ENCODE results near the gene BTBD2. TPM values are rescaled to one million over a fixed set of nuclear protein-coding genes. Genes with fewer than 3 reads are reported as not detected.

Gene BTBD2
- total RNA-seq, 1 donor from 2014 or later = 102 TPM

DNA sequence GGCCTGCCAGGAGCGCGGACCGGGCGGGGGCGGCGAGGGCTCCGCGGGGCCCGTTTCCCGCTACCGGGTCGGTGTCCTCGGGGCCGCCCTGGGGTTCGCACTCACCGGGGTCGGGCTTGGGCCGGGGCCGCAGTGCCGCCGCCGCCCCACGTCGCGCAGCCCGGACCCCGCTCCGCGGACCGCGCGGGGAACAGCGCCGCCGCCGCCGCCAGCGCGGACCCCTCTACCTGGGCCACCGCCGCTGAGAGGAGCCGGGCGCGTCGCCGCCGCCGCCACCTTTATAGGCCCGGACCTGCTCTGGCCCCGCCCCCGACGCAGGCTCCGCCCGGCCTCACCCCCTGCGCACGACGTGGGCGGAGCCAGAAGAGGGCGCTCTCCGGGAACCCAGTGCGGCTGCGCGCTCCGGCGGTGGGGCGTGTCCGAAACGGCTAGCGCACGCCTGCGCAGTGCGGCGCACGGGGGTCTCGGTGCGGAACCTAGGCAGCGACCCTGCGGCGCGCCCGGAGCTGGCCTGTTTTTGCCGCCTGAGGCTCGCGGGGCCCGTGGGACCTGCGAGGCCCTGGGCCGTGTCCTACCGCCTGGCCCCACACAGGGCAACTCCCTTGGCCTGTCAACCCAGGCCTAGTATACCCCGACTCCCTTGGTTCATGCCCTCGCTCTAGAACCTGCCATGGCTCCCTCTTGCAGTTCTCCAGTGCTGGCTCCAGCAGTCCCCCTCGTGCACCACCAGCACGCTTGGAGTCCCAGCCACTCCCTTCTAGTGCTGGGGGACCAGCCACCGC is 35.7 kb upstream of the BTBD2 start, which contains the start of gene MKNK2:
MKNK2 (minus strand) TSS at position 254 of the 782 bp plus-strand sequence. CDS start 393 bp downstream, outside the sequence.
- peak; percentile 94 for DNase-seq (ENCODE audit: low spot score)

GRCh38 chr19:2050349-2050990 is 35.0 kb upstream of the BTBD2 start:
- DNase-seq (ENCODE audit: low spot score) = peak; percentile 48

DNA sequence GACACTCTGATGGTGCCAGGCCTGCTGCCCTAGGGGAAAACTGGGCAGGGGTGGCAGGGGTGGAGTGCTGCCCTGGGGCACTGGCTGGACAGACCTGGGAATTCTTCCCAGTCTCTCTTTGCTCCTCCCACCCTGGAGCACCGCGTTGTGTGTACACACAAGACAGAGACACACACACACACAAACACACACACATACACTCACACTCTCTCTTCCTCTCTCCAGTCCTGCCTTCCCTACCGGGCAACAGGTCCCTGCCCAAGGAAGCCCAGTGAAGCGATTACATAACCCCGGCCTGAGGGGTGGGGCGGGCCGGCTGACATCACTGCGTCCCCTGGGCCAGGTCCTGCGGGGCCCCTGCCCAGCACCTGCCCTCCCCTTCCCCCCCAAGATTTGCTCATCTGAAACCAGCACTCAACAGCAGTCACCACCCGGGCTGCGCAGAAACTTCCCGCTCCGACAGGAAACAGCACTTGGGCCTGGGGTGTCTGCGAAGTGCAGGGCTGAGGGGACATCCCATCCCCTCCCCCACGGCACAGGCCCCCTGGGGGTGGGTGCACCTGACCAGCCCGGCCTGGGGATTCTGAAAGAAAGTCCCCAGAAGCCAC is 34.3 kb upstream of the BTBD2 start:
- peak; percentile 88 for DNase-seq (ENCODE audit: low spot score)

DNA sequence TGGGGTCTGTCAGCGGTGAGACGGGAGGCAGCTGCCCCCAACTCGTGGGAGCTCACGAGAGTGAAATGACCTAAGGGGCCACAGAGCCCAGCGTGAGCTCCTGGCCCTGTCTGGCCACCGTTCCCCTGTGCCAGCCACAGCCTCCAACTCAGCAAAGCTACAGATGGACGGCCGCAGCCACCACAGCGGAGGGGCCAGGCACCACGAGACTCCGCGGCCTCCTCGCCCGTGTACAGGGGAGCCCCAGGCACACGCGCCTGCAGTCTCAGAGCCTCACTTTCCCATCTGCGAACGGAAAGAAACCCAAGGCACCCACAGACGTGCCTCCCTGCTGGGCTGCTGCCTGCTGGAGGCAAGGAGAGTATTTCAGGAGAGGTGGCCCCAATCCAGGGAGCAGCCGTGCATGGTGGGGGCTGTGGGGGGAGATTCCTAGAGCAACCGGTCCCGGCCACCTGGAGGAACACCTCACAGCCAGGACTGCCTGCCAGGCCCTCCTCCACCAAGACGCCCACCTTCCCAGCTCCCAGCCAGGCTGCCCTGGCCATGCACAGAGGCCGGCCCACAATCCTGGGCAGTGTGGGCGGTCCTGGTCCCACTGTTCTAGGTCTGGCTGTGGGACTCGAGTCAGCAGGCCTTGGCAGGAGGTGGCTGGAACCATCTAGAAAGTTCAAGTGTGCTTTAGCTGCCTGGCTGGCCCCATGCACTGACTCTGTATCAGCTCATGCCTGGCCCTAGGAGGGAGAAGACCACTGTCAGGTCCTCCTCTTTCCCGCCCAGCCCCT is 33.6 kb upstream of the BTBD2 start:
- peak; percentile 57 for DNase-seq (ENCODE audit: low spot score)

- peak; percentile 47 for DNase-seq (ENCODE audit: low spot score)
These were observed 32.8 kb upstream of the BTBD2 start for GRCh38 chr19:2048104-2048958.

DNA sequence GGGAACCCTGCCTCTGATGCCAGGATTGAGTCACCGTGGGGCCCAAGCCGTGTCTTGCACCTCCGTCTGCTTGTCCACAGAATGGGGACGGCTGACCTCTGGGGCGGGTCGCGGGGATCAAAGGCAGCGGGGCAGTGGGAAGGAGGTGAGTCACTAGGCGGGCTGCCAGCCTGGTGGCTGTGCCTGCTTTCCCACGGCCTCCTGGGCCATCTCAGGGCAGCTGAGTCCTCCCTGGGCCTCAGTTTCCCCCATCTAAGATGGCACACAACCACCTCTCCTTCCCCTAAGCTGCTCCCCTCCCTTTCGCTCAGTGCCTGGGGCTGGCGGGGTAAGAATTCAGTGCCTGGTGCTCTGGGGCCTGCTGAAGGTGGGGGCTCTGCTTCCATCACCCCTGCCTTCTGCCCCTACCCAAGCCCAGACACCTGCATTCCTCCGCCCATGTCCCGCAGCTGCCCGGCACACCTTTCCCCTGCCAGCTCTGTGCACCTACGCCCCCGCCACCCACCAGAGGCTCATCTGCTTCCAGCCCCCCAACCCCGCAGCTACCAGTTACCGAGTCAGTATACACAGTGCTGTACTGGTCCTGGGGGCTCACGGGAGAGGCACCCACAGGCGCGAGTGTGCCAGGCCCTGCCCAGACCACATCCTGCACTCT is 32.1 kb upstream of the BTBD2 start:
- DNase-seq (ENCODE audit: low spot score) = peak; percentile 59

- no peak for DNase-seq (ENCODE audit: low spot score)
These were observed 31.5 kb upstream of the BTBD2 start for GRCh38 chr19:2047076-2047448.

- DNase-seq (ENCODE audit: low spot score) = no peak
These were observed 30.8 kb upstream of the BTBD2 start for GRCh38 chr19:2046046-2046907.

- peak; percentile 43 for DNase-seq (ENCODE audit: low spot score)
These were observed 30.1 kb upstream of the BTBD2 start for GRCh38 chr19:2045501-2046045.

- peak; percentile 43 for DNase-seq (ENCODE audit: low spot score)
These were observed 29.4 kb upstream of the BTBD2 start for GRCh38 chr19:2044709-2045500.

- no peak for DNase-seq (ENCODE audit: low spot score)
These were observed 28.6 kb upstream of the BTBD2 start for GRCh38 chr19:2043961-2044708.

DNA sequence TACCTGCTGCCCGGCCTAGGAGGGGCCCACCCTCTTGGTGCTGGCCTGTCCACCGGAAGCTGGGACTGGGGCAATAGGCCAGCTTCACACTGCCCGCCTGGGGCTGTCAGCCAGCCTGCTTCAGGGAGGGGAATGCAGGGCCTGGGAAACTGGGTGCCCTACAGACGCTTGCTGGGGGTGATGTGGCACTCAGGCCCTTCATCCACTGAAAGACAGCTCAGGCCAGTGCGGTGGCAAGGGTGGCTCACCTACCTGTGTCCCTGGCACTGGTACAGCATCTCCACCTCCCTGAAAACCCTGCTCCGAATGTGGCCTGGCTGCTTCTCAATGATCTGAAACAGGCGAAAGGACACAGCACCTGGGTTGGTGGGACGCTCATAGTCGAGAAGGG is 27.7 kb upstream of the BTBD2 start:
- peak; percentile 46 for DNase-seq (ENCODE audit: low spot score)

- peak; percentile 65 for DNase-seq (ENCODE audit: low spot score)
These were observed 27.2 kb upstream of the BTBD2 start for GRCh38 chr19:2042485-2043250.

DNA sequence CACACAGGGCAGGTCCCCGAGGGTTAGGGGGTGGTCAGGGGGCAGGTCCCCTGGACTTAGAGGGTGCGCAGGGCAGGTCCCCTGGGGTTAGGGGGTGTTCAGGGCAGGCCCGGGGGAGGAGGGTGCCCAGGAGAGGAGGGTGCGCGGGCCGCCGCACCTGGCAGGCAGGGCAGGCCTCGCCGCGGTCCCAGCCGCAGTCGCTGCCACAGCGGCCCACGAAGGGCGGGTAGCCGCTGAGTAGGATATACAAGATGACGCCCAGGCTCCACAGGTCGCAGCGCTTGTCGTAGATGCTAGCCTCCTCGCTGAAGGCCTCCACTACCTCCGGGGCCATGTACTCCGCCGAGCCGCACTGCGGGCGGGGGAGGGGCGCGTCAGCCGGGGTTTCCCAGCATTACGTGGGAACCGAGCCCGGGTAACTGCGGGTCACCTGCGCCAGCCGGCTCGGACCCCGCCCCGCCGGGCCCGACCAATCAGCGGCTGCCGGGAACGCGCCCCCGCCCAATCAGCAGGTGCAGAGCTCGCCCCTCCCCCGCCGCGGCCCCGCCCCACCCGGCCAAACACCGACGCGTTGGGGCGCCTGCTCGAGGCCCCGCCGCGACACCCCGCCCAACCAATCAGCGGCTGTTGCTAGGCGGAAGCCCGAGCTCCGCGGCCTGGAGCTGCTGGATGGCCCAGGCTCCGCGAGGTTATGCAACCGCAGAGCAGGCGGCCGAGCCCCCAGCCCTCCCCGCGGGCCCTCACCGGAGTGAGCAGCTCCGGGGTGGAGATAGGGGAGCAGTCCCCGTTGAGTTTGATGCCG is 26.4 kb upstream of the BTBD2 start:
- peak; percentile 99 for DNase-seq (ENCODE audit: low spot score)

DNA sequence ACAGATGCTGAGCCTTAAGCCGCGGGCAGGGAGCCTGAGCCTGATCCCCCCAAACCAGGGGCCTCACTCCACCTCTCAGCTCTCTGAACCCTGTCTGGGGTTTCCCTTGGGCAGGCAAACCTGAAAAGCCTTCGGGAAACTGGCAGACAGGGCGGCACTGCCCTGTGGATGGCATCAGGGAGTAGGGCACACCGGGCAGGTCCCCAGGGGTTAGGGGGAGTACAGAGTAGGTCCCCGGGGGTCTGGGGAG is 25.8 kb upstream of the BTBD2 start:
- peak; percentile 57 for DNase-seq (ENCODE audit: low spot score)

- DNase-seq (ENCODE audit: low spot score) = no peak
These were observed 25.3 kb upstream of the BTBD2 start for GRCh38 chr19:2040647-2041432.
